HG02678 (cell line): ENCODE results near the gene FOXP4.

ENCODE experiments used
- ATAC-seq: cut with Tn5 transposase; IDR thresholded peaks from one replicate; pipeline ENCODE4 v1.9.1; 2021; ENCODE audit warnings: mild to moderate bottlenecking, moderate library complexity; ENCODE audit not compliant: unreplicated experiment

FOXP4 gene

DNA sequence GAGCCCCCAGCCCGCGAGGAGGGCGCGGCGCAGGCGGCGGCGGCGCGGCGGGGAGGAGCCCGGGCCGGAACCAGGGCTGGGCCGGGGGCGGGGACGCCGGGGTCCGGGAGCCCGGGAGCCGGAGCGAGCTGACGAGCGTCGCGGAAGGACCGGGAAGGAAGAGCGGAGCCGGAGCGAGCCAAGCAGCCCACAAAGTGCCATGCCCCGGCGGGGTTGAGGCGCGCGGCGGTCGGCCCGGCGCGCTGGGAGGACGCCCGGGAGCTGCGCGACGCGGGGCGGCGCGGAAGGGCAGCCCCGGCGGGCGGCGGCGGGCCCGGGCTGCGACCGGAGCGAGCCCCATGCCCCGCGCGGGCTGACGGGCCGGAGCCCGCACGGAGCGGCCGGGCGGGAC is 289 bp downstream of the FOXP4 start:
- peak; percentile 48 for ATAC-seq

GRCh38 chr6:41546866-41547798 is 951 bp downstream of the FOXP4 start:
- peak; percentile 20 for ATAC-seq

DNA sequence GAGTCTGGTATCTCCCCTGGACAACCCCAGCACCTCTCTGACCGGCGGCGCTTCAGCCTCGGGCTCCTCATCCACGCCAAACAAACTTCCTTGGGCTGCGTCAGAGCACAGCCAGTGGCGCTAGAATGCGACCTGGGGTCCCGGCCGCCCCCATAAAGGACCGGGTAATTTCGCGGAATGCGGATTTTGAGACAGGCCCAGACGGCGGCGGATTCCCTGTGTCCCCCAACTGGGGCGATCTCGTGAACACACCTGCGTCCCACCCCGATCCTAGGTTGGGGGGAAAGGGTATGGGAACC is 1.6 kb downstream of the FOXP4 start:
- ATAC-seq, result no peak

GRCh38 chr6:41548098-41548840 is 2.1 kb downstream of the FOXP4 start:
- ATAC-seq, result no peak

GRCh38 chr6:41548841-41549642 is 2.9 kb downstream of the FOXP4 start:
- no peak for ATAC-seq

- no peak for ATAC-seq
Measured at GRCh38 chr6:41549673-41550072, 3.5 kb downstream of the FOXP4 start.

- ATAC-seq, result no peak
Measured at GRCh38 chr6:41551086-41551700, 5.0 kb downstream of the FOXP4 start.

DNA sequence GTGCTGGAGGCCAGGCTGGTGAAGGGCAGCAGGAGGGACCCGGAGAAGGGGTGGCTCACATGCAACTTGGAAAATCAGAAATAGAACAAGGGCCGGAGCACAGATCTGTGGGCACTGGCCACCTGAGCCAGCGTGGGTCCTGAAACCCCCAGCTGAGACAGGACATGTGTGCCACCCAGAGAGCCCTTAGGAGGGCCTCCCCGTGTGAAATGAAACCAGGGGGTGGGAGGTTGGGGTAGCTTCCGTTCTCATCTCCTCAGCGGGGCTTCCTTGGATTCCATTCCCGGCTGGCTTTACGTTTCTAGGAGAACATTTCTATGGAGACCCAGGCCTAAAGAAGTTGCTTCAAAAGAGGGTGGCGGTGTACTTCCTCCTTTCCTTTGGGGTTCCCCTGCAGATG is 5.7 kb downstream of the FOXP4 start:
- no peak for ATAC-seq

DNA sequence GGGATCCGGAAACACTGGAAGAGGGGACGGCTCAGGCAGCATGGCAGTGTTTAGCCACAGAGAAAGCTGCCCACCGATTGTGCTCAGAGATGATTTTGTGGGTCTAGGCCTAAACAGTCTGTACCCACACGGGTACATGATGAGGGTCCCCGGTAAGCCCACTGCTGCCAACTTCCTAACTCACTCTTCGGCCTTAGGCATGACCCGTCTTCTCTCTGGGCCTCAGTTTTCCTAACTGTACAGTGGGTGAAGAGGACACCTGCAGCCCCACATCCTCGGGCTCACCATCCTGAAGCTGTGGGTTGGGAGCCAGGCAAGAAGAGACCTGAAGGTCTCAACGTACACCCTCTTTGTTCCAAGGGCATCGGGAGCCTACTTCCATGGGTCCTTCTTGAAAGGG is 6.5 kb downstream of the FOXP4 start:
- ATAC-seq, result no peak

DNA sequence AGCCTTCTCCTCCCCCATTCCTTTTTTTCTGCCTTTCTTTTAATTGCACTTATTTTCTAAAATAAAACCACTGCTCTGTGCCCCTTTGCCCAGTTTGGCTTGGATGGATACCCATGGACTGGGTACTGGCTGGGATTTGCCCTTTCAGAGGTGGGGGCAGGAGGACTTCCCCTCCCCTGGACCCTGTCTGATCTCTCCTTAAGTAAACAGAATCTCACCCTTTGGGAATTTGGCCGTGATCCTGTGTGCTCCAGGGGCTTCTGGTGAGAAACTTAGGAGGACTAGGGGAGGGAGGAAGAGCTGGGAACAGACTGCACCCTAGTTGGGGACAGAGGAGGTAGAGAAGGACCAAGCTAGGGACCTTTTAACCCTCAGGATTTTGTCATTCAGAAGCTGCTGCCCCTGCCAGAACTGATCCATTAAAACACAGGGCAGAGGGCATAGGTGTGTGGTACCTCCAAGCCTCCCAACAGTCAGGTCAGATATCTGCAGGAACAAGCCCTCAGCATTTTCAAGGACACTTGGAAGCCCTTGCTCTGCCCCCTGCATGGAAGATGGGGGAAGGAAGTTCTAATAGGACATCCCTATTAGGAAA is 7.3 kb downstream of the FOXP4 start:
- ATAC-seq, result no peak

DNA sequence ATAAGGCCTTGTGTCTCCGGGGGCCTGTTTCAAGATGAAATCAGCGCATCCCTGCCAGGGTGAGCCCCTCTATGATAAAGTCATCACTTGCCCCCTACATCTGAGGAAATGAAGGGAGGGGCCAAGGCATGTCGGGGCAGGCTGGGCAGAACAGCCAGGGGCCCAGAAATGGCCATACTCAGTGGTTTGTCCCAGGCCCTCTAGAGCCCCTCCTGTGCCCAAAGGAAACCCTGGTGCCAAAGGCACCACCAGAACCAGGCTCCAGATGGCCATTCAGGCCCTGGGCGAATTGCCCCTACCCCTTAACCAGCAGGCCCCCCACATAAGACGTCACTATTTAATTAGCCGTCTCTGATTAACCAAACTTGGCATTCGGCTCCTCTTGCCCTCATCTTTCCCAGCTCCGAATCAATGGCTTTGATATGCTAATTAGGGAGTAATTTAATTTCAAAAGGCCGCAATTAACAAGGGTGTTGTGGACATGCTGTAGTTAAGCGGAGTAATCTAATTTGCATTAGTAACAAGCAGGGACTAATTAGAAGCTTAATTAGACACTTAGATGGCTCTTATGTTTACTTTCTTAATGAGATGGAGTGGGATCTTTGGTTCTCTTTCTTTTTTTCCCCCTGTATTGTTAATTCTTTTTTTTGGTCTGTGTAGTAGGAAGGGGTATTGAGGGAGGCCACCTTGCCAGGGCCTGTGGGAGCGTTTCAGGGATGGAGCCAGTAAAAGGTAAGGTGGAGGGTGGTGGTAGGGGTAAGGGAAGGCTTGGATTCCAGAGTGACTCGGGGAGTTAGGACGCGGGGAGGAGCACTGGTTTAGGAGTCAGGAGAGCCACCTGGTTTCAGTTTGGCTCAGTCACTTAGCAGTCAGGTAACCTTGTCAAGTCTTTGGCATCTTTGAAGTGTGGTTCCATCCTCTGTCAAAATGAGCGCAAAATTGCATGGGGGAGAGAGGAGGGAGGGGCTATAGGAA is 9.4 kb downstream of the FOXP4 start:
- no peak for ATAC-seq

GRCh38 chr6:41557335-41557734 is 11.2 kb downstream of the FOXP4 start:
- ATAC-seq, result no peak

DNA sequence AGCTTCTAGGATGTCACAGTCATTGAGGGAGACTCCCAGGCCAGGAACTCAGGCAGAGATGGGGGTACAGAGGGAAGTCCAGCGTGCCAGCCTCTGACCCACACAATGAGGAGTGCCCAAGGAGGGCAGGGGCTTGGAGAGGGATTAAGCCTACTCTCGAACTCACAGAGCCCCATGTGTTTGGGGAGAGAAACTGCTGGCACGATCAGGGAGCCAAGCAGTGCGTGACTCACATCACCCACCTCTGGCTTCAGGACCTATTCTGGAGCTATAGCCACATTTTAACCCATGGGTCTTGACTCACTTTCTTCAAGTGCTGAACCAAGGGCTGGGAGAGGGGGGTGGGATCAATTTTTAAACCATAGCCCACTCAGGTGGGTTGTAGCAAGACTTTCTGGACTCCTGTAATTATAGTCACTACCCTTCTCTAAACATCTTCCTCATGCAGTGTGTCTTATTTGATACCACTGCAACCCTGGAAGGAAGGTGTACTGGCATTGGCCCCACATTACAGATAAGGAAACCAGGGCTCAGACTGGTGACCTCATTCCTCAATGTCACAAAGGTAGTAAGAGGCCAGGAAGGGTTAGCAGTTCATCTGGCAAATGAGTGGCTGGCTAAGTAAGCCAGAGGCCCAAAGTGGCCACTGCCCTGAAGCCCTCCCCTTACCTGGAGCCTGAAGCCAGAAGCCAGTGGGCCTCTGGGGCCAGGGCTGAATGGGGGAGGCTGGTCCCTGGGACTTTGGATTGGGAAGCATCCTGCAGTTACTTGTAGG is 12.0 kb downstream of the FOXP4 start:
- ATAC-seq, result no peak

- no peak for ATAC-seq
Measured at GRCh38 chr6:41559655-41560427, 13.7 kb downstream of the FOXP4 start.

- ATAC-seq, result peak; percentile 71
Measured at GRCh38 chr6:41560431-41561192, 14.4 kb downstream of the FOXP4 start.

DNA sequence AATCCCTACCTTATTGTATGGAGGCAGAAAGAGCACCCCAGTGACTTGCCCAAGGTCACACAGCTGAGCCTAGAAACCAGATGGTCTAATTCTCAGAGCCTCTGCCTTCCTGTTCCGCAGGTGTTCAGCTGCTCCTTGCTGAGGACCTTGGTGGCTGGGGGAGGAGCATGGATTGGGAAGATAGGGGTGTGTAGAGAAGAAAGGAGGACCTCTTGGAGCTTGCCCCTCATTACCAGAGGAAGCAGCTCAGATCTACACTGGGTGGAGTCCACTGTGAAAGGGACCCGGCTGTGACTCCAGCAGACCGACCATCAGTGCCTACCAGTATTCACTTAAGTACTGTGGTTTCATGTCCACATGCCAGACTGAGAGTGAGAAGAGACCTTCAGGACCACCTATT is 15.2 kb downstream of the FOXP4 start:
- no peak for ATAC-seq
